Stimulated activated CD4-positive, alpha-beta T cell treated with anti-CD3 and anti-CD28 coated beads, Interleukin-4, amount 100 ng/mL, for 48 hours (primary cell): ENCODE data around the gene RARB.

Source experiments
- DNase-seq, 2 donors: peaks; one replicate each; pipeline ENCODE4 v3.0.0-alpha.2; 2020; ENCODE audit warnings: low read depth in 2 of 2

The RARB gene

DNA sequence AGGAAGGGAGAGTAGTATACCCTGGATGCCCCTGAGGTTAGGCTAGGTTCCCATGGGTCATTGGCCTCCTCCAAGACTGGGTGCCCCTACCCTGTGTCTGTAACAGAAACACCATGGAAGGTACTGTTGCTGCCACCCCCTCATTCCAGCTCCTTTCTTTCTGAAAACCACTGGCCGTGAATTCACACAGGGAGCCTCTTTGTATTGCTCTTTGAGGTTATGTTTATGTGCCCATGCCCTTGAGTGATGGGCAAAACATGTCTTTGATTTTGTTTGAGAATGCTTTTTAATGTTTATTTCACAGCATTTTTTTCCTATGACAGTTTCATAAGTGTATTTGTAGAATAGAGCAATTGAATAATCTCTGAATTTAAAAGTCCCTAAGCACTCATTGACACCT is 79.7 kb downstream of the RARB start:
- no peak for DNase-seq

DNA sequence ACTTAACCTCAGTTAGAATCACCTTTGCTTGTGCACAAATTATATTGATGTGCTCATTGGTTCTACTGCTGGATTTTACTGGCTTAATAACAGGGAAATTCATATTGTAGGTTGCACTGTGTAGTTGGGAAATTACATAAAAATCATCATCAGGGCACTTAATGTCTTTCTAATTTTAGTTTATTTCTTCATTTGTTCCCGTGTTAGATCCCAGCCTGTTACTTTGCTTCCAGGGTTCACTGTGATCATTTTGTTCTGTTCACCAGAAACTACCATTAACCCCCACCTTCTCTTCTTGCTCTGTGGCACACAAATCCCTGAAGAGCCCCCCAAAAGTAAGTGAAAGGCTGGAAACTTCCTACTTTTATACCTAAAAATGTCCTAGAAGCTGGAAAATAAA is 80.4 kb downstream of the RARB start:
- no peak for DNase-seq

DNA sequence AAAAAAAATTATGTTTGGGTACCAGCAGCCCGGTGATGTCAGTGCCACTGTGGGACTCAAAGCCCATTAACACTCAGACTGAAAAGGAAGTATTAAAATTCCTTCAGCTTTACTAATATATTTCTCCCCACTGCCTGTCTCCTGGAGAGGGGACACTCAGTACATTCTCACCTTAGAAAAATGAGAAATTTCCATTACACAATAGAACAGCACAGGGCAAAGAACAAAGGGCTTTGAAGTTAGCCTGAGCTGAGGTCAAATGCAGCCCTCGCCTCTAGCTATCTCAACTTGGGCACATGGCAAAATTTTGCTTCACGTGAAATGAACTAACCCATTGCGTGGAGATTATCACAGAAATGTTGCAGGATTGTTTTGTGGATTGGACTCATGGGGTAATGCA is 80.8 kb downstream of the RARB start:
- no peak for DNase-seq

DNA sequence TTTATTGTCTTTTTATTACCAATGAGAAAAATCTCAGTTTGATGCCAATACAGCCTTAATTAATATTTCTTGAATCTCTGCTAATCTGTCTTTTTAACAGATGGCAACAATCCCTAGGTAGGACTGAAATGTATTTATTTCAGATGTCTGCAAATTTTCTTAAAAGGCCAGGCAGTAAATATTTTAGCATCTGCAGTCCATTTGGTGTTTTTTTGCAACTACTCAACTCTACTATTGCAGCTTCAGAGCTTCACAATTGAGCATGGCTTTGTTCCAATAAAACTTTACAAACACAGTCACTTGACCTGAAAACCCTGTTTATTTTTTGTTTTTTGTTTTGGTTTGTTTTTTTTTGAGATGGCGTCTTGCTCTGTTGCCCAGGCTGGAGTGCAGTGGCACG is 82.7 kb downstream of the RARB start:
- DNase-seq: no peak

DNA sequence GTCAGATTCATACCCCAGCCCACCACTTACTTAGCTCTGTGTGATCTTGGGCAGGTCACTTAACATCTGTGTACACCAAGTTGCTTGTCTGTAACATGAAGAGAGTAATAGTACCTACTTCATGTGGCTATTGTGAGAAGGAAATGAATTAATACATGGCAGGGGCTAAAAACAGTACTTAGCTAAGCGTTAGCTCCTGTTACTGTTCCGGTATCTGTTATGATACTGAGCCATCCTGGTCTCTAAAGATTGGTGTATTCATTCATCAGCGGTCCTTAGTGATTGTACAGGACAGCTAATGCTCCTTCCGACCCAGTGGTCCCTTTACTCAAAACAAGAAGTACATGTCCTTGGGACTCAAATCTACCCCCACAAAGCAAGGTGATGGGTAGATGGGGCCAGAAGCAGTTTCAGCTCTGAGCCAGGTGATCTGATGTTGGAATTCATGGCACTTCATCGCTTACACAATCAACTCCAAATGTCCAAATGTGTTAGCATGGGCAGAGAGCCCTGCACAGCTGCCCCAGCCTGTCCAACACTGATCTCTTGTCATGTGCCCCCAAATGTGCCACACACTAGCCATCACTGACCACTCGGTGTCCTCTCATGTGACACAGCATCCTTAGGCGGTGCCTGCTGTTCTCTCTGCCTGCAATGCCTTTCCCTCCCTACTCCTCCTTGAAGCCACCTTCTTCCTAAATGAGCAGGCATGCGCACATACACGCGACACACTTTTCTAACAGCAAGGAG is 84.1 kb downstream of the RARB start:
- no peak for DNase-seq

DNA sequence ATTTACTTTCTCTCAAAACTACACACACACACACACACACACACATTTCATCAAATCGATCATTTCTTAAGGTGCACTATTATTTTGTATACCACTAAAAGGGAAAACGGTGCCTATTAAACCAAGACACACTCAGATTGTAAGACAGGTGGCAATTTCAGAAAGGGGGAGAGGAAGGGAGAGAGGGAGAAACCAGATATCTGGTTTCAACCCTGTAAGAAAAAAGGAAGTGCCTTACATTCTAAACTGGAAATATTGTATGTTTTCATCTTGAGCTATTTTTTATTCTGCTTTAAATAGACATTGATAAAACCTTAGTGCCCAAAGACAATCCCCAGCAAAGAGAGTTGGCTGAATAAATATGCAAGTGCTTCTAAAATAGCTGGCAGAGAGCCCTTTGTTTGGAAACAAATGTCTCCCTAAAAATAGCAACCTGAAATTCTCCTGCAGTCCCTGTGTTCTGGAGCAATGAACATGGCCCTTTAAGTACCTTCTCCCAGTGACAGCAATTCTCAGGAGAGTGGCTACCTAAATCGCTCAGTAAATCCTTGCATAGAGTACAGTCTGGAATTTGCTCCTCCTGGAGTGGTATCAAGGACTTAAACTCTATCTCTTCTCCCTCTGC is 85.7 kb downstream of the RARB start:
- no peak for DNase-seq

DNA sequence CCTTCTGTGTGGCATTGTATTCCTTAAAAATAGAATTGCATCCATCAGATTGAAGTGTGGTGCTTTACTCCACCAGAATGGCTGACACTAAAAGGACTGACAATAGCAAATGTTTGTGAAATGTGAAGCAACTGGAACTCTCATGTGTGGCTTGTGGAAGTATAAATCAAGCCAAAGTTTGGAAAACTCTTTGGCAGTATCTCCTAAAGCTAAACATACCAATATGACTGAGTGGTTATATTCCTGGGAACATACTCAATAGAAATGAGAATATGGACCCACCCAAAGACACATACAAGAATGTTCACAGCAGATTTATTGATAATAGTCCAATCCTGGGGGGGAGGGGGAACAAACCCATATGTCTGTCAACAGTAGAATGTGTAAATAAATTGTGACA is 87.1 kb downstream of the RARB start:
- no peak for DNase-seq

DNA sequence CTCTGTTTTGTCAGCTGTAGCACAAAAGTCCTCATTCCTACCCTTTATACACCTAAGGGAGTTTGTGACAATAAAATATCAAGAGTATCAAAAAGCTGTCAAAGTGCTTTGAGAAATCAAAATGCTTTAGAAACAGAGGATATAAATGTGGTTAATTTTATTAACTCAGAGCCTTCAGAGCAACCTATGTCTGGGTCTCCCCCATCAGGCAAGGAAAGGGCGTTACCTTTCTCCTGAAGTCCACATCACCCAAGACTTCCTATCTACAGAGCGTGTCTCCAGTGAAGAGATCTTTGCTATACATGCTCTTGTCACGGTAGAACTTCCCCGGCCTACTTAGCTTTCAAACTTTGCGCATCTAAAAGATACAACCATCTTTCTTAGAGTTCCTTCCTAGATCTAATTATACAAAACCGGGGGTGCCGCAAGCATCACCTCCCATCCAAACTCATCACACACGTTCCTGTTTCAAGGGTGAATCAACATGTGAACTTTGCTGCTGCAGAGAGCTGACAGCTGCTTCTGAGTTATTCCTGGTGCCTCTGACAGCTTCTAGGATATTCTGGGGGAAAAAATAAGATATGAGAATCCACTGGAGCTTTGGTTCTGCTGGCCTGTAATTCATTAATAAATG is 93.0 kb downstream of the RARB start:
- DNase-seq: no peak

DNA sequence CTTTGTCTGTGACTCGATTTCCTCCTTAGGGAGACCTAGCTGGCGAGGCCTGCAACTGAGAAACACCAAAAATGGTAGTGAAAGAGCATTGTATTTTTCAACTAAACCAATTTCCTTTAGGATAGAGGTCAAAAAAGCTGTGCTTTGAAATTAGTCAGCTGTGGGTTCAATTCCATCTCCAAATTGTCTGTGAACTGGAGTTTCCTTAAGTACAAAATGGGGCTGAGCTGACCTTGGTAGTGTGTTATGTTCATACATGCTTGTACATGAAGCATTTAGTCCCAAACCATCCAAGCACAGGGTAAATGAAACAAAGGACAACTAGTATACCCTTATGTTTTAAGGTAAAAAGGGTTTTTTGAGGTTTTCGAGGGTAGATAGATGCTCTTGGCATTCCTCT is 99.3 kb downstream of the RARB start:
- no peak for DNase-seq

DNA sequence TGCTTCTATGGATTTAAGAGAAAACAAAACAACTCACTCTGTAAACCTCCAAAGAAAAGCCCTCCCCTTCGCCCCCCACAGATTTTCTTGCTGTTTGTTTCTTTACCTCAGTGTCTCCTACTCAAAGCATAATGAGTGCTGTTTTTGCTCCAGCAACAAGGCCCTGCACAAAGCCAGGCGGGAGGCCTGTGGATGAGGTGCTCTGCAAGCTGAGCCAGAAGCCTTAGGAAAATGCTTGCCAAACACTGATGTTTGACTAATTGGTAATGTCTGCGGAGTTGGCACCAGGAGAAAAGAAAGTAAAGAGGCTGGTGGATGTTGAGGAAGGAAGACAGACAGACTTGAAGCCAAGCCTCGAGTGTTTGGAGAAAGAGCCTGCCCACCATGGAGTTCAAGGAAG is 99.7 kb downstream of the RARB start:
- no peak for DNase-seq

DNA sequence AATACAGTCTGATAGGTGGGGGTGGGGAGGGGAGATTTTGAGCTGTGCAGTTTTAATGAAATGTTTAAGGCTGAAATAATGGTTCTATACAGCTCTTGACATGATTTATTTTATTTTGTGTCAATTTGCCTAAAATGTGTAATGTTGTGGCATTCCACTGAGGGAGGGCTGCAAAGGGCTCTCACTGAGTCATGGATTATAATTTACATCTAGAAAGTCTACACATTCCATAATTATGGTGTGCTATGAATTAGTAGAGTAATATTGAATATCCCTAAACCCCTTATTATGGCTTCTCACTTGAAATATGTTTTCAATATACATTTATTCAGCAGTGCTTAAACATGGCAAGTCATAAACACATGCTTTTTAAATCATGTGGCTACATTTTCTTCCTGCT is 103.9 kb downstream of the RARB start:
- no peak for DNase-seq

DNA sequence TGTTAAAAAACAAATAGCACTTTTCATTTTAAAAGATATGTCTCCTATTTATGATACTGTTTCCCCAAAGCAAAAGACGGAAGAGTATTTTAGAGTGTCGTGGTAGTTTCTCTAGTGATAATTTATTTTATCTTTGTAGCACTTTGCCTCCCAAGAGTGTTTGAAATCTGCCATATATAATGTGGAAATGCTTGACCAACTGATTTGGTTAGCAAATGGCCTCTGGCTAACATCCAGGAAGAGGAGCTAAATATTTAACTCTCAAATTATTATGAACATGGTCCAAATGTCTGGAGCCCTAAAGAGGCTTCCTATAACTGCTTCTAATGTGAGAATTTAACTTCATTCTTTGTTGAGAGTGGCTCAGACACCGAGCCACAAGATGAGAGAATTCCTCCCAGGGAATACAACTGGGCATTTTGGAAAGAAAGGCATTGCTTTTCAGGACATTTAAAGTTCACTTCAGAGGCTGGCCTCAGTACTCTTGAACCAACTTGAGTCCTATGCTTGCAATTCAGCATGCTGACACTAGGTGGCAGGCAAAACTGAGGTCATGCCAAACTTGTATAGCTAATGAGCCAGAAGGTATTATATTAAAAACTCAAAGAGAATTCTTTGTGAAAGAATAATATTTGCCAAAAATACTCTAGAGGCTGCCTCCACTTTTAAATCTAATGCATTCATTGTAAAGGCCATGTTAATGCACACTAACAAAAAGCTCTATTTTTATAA is 104.5 kb downstream of the RARB start:
- DNase-seq: peak; percentile 19 to 28

DNA sequence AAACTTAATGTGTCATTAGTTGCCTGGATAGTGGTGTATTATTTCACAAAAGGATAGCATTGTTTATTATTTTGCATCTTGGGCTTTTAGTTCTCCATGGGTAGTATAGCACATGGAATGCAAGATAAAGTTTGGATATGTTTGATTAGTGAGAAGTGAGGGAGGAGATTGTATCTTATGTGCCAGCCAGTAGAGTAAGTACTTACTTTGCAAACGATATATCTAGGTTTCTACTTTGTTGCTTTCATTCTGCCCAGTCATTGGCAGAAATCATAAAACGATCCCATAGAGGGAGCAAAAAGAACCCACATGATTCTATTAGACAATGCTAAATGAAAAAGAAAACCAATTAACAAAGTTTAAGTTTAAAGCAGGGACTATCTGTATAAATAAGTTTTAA is 105.3 kb downstream of the RARB start:
- DNase-seq: no peak

DNA sequence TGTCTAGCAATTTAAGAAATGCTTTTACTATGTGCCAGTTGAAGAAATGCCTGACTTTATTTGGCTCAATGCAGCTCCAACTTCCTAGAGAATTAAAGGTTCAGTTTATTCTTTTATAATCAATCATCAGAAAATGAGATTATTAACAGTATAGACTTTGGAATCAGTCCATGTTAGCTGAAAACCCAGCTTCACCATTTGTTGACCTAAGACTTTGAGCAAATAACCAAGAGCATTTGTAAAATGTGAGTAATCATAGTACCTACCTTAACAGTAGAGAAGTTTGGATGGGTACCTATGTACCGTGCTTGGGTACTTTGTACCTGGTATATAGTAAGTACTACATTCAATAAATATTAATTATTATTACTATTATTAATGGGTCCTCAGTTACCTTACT is 105.9 kb downstream of the RARB start:
- no peak for DNase-seq

DNA sequence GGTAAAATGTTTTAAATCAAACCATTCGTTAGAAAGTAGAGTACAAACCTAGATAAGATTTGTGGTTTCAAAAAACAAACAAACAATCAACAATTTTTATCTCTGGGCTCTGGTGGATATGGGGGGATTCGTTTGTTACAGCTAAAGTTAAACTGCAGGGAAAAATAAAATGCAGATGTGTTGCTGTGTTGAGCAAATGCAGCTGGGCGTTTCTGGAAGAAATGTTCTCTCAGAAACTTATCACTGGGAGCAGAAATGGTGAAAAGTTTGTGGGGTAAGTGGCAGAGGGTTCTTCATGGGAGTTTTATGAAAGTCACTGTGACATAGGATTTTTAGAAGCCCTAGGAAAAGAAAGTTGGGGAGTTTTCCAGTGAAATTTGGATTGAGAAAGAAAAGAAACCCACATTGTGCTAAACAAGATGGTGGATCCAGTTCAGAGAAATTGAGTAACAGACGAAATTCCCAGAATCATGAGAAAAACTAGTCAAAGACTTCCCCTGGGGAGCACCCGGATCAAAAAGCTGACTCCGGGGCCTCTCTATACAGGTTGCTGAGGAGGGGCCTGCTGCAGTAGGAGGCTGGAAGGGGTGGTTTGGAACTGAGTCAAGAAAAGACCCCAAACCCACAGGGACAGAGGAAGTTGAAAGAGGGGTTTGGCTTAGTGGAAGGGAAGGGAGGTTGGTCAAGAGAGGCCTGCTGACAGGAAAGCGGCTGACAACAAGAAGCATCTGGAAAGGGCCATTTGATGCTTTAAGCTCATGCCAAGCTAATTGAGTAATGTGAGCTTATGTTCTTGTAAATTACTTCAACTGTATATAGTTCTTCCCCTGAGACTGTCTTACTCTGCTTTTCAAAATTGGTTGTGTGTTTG is 108.7 kb downstream of the RARB start:
- no peak for DNase-seq

DNA sequence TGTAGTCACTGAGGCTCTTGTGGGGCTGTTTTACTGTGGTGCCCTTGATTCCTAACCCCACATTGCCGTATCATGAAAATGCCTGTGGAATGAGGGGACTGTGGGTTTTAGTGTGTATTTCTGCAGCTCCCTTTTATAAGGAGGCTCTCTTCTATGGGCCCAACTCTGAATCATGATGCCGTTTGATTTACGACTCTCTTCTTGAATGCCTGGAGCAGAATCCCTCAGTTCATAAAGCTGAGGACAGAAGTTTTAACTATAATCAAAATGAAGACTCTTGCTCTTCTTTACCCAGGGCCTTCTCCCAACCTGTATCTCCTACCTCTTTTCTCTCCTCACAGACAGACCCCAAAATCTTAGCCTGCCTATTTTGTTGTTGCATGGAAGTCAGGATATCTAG is 109.5 kb downstream of the RARB start:
- DNase-seq: no peak

DNA sequence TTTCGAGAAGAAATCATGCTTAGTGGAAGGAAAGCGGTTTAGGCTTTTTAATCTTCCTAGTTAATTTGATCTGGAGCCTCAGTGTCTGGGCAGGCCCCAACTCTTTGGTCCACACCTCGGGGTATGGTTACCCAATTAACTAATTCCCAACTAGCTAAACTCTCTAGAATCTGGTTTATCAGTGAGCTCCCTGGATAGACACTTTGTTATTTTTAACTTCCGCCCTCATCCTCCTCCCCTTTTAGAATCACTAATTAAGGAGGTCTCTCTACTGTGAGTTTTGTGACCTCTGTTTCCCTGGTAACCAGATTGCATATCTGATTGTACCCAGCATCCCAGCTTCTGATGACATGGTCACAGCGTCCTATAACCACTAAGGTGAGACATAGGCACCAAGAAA is 112.2 kb downstream of the RARB start:
- no peak for DNase-seq

DNA sequence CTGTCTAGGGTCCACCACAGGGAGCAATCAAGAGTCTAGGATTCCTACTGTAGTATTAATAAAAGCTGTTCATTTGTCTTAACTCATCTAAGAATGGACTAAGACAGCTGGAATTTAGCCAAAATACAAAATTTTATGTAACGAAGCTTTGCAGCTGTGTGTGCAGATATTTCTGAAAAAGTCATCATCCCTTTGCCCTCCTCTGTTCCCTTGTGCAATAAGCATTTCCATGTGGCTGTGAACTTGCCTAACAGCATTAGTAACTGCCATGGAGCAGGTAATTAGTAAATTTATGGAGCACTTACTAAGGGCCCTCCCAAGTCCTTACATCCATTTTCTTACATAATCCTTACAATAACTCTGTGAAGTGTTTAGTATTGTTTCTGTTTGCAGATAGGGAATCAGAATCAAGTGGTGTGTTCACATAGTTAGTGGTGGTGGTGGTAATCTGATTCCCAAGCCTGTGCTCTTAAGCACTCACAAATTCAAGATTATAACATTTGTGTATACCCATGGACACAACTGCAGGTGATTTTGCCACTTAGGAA is 114.5 kb downstream of the RARB start:
- no peak for DNase-seq

DNA sequence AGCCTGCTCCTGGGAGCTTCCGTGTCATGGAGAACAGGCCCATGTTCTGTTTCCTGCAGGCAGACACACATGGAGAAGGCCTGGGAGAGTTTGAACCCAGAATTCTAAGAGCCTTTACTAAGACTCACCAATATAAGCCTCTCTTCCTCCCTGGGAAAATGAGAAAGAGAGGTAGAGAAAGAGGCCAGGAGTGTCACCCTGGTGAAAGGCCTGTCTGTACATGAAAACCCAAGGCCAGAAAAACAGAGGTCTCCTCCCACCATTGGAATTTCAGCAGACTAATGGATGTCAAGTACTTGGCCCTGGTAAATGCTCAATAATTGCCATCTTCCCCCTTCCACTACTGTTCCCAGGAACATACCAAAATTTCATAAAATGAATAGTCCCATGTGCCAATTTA is 119.0 kb downstream of the RARB start:
- DNase-seq: no peak

DNA sequence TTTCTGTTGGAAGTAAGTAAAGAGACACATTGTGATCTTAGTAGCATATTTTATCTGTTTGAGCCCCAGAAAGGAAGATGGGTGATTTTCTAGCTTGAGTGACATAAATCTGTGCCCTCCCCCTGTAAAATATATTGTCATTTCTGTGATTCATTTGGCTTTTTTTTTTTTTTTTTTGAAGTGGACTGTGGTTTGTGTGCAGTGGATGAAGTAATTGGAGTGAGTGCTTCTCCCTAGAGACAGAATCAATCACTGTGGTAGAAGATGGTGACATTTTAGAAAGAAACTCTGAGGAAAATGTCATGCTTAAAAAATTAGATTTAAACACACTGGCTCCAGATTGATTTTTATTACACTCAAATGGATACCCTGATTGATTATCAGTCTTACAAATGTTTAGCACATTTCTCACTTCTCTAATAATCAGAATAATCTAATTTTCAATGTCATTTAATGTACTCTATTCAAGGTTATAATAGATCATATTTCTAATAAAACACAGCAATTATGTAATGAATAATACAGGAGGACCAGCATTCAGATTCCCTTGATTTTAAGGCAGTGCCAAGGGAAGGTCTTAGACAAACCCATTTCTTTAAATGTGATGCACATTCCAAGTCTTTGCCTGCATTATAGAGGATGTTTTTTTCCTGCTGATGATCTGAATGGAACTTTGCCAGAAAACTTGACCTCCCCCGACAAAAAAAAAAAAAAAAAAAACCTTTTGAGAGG is 120.0 kb downstream of the RARB start:
- DNase-seq: no peak

DNA sequence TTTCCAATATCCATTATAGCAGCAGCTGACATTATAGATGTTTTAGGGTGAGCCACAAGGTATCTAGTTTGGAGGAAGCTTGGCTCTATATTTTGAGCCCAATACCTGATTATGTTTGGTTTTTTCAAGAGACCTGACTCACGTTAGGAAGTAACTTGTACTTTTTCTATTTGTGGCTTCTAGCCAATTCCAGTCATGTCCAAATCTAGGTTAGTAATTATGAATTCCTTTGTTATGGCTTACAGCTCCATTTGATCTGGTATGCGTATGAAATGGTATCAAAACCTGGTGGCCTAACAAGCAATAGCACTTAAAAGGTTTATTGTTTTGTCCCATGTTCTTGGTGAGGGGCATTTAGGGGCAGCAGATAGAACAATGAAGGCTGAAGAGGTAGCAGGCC is 120.8 kb downstream of the RARB start:
- no peak for DNase-seq
